ENCODE data around the gene AFF2.

AFF2 gene

DNA sequence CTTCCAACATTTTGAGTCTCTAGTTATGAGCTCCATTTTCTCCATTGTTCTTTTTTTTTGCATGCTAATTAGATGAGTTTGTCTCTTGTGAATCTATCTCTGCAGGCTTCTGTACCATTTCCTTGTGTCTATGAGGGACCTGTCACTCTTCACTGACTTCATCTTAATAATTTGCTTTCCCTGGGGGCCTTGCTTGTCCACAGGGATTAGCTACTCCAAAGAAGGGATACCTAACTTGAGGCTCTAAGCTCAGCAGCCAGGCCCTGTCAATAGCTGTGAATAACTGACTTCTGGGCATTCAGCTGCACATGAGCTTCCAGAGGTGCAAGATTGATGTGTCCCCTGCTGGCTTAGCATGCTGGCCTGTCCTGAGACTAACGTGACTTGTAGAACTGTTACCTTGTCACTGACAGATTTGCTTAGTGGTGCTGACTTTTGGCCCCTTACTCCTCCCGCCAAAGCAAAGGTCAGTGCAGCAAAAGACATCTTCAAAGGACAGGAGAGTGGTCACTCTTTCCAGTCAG lies 124.6 kb downstream of the AFF2 start:
- Histone ChIP-seq H3K27me3 (ENCODE audit: control insufficient read depth, insufficient read depth, low read length) (no peaks in the 10 kb centered on the region), H3K9me3 (ENCODE audit: control insufficient read depth, low read length) (no peaks in the 10 kb centered on the region), H3K4me3 (ENCODE audit: low read length) (no peak overlapping the region), H3K4me1 (ENCODE audit: control insufficient read depth, insufficient read depth, low read length) (no peaks in the 10 kb centered on the region), H3K36me3 (ENCODE audit: control insufficient read depth, insufficient read depth, low read length) (no peaks in the 10 kb centered on the region), H3K9ac (ENCODE audit: low read length) (no peak overlapping the region)

DNA sequence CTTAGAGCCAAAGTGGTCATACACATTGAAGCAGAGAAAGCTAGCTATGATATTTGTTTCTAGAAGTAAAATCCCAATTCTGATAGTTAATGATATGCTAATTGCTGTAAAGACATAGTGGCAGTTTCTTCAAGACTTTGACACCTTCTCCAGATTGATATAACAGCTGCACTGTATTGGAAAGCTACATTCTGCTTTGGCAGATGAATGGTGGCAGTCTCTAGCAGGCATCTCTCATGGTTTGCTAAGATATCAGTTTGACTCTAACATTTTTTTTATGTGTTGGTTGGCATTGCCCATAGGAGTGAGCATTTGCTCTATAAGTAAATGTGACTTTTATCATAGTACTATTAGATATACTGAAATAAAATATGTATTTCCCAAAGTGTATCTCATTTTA lies 128.2 kb downstream of the AFF2 start:
- H3K4me3 ChIP-seq (ENCODE audit: low read length) = no peak overlapping the region
- no peaks in the 10 kb centered on the region for H3K4me1 ChIP-seq (ENCODE audit: control insufficient read depth, insufficient read depth, low read length)
- H3K9me3 ChIP-seq (ENCODE audit: control insufficient read depth, low read length) = no peaks in the 10 kb centered on the region
- no peak overlapping the region for H3K9ac ChIP-seq (ENCODE audit: low read length)
- no peaks in the 10 kb centered on the region for H3K36me3 ChIP-seq (ENCODE audit: control insufficient read depth, insufficient read depth, low read length)
- H3K27me3 ChIP-seq (ENCODE audit: control insufficient read depth, insufficient read depth, low read length) = no peaks in the 10 kb centered on the region

DNA sequence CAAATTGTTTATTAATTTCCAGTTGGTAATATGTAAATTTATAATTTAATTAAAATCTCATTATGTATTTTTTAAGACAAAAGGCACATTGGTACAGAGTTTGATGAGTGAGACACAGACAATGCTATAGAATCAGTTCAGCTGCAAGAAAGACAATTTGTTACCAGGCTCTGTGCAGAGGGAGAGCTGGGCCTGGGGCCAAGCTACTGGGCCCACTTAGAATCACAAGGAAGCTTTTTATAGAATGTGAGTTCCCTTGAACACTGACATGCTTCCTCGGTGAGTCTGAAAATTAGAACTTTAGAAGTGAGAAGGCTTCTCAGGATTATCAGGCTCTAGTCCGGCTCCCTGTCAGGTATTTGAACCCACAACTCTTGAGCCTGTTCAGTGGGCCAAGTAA lies 129.0 kb downstream of the AFF2 start:
- Histone ChIP-seq H3K4me3 (ENCODE audit: low read length) (no peak overlapping the region), H3K36me3 (ENCODE audit: control insufficient read depth, insufficient read depth, low read length) (no peaks in the 10 kb centered on the region), H3K4me1 (ENCODE audit: control insufficient read depth, insufficient read depth, low read length) (no peaks in the 10 kb centered on the region), H3K9me3 (ENCODE audit: control insufficient read depth, low read length) (no peaks in the 10 kb centered on the region), H3K27me3 (ENCODE audit: control insufficient read depth, insufficient read depth, low read length) (no peaks in the 10 kb centered on the region), H3K9ac (ENCODE audit: low read length) (no peak overlapping the region)

DNA sequence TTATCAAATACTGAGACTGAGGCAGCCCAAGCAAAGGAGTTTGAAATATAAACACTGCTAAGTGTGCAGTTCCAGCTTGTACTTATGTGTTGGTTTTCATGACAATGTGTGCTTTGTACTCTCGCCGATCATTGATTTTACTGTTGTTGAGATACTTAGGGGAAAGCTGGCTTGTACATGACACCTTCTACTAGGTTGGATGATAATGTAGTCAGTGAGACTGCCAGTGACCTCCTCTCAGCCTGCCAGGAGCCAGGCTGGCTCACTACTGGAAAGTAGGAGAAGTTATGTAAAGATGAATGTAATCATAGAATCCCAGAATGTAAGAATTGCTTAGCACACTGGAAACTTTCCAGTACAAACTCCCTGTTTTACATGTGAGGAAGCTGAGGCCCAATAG lies 132.0 kb downstream of the AFF2 start:
- H3K27me3 ChIP-seq (ENCODE audit: control insufficient read depth, insufficient read depth, low read length) = no peaks in the 10 kb centered on the region
- no peaks in the 10 kb centered on the region for H3K4me1 ChIP-seq (ENCODE audit: control insufficient read depth, insufficient read depth, low read length)
- H3K4me3 ChIP-seq (ENCODE audit: low read length) = no peak overlapping the region
- H3K9me3 ChIP-seq (ENCODE audit: control insufficient read depth, low read length) = no peaks in the 10 kb centered on the region
- no peak overlapping the region for H3K9ac ChIP-seq (ENCODE audit: low read length)
- no peaks in the 10 kb centered on the region for H3K36me3 ChIP-seq (ENCODE audit: control insufficient read depth, insufficient read depth, low read length)

DNA sequence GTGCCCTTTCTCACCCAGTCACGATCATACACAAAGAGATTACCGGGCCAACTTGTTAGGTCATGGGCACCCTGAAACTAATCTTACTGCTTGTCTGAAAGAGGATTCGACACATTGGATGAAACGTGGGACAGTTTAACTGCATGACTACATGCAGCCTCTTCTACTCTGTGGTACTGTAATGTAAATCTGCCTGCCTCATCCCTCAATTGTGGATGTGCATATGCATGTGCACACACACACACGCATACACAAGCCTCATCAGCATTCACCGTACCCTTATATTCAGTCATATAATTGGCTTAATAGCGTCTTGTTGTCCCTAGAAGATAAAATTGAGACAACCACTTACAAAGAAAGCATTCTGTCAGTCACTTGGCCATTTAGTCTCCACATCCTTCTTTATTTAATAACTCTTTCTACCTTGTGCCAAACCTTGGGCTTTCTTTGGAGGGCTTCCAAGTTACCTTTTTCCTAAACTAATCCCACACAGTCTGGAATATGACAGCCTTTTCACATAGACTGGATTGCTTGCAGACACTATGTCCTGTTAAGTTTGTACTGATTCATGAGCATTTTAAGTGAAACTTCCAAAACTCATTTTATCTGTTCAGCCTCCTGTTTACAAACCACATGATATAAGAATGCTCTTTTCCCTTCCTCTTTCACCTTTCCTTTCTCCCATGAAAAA lies 132.9 kb downstream of the AFF2 start:
- Histone ChIP-seq H3K9me3 (ENCODE audit: control insufficient read depth, low read length) (no peaks in the 10 kb centered on the region), H3K27me3 (ENCODE audit: control insufficient read depth, insufficient read depth, low read length) (no peaks in the 10 kb centered on the region), H3K4me3 (ENCODE audit: low read length) (no peak overlapping the region), H3K36me3 (ENCODE audit: control insufficient read depth, insufficient read depth, low read length) (no peaks in the 10 kb centered on the region), H3K4me1 (ENCODE audit: control insufficient read depth, insufficient read depth, low read length) (no peaks in the 10 kb centered on the region), H3K9ac (ENCODE audit: low read length) (no peak overlapping the region)

DNA sequence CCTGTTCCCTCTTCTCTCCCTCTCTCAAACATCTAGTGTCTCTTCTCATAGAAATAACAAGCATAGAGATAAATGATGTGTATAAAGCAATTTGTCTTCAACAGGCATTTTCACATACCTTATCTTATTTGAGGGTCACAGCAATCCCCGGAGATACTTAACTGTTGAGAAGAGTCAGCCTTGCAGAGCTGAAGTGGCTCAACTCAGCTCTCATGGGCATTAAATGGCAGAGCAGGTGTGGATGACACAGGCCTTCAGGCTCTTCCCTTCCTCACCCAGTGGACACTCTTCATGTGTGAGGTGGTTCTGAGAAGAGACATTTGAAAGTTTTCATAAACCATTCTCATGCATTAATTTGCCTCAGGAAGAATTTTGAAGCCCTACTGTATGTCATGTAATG lies 134.2 kb downstream of the AFF2 start:
- no peaks in the 10 kb centered on the region for H3K4me1 ChIP-seq (ENCODE audit: control insufficient read depth, insufficient read depth, low read length)
- no peaks in the 10 kb centered on the region for H3K9me3 ChIP-seq (ENCODE audit: control insufficient read depth, low read length)
- H3K36me3 ChIP-seq (ENCODE audit: control insufficient read depth, insufficient read depth, low read length) = no peaks in the 10 kb centered on the region
- H3K4me3 ChIP-seq (ENCODE audit: low read length) = no peak overlapping the region
- H3K9ac ChIP-seq (ENCODE audit: low read length) = no peak overlapping the region
- no peaks in the 10 kb centered on the region for H3K27me3 ChIP-seq (ENCODE audit: control insufficient read depth, insufficient read depth, low read length)

DNA sequence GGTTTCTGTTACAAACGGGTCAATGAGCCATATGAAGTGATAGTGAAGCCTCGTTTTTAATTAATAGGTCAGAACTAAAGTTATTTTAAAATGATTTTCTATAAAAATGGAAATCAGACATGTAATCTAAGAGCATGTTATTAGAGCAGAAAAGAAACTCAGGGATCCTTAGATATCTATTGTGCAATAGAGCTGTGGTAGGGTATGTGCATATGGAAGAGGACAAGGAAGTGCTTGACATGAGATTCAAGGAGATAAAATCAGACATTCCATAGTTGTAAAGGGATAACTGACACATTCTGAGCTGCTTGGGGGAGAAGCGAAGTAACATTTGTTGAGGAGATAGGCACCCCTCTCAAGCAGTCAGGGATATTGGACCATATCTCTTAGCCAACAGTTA lies 143.0 kb downstream of the AFF2 start:
- Histone ChIP-seq H3K9ac (ENCODE audit: low read length) (no peak overlapping the region), H3K36me3 (ENCODE audit: control insufficient read depth, insufficient read depth, low read length) (no peaks in the 10 kb centered on the region), H3K4me3 (ENCODE audit: low read length) (no peak overlapping the region), H3K9me3 (ENCODE audit: control insufficient read depth, low read length) (no peaks in the 10 kb centered on the region), H3K4me1 (ENCODE audit: control insufficient read depth, insufficient read depth, low read length) (no peaks in the 10 kb centered on the region), H3K27me3 (ENCODE audit: control insufficient read depth, insufficient read depth, low read length) (no peaks in the 10 kb centered on the region)

DNA sequence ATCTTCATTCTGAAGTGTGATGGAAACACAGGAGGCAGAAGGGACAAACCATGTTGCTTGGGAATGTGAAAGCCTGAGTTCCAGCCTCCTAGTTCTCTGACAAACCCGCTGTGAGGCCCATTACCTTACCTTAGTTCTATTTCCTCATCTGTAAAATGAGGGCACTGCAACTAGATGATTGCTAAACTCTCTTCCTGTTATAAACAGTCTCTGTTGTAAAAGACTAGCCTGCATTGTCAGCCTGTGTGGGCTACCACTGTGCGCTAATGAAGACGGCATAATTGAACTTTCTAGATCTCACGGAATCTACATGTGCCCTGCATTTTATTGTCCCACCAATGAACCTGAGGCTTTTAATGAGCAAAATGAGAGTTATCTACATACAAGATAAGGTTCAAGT lies 147.2 kb downstream of the AFF2 start:
- no peaks in the 10 kb centered on the region for H3K27me3 ChIP-seq (ENCODE audit: control insufficient read depth, insufficient read depth, low read length)
- H3K4me3 ChIP-seq (ENCODE audit: low read length) = no peak overlapping the region
- H3K9me3 ChIP-seq (ENCODE audit: control insufficient read depth, low read length) = no peaks in the 10 kb centered on the region
- H3K4me1 ChIP-seq (ENCODE audit: control insufficient read depth, insufficient read depth, low read length) = no peaks in the 10 kb centered on the region
- no peak overlapping the region for H3K9ac ChIP-seq (ENCODE audit: low read length)
- no peaks in the 10 kb centered on the region for H3K36me3 ChIP-seq (ENCODE audit: control insufficient read depth, insufficient read depth, low read length)

DNA sequence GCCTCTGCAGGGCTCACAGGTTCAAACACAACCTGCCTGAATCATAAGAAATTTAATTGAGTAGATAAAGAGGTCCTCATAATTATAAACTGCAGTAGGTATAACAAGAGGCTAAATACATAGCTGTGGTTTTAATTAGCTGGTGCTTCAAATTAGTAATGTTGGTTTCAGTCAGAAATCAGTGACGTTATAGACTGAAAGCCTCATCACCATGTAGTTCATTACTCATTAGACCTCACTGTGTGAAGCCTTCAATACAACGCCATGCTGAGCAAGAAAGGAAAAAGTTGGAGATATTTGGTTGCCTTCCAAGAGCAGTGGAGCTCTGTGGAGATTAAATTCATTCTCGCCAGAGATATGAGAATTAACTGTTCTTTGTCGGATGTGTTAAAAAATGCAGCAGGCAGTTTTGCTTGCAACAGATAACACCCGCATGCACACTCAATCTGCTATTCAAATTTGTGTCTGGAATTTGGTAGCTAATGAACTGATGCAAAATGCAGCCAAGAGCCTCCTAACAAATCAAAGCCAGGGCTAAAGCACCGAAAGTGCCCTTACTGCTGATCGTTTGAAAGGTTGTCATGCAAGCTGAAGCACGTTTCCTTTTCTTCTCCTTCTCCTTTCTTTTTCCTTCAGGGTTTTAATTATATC lies 148.9 kb downstream of the AFF2 start:
- Histone ChIP-seq H3K27me3 (ENCODE audit: control insufficient read depth, insufficient read depth, low read length) (no peaks in the 10 kb centered on the region), H3K4me3 (ENCODE audit: low read length) (no peak overlapping the region), H3K36me3 (ENCODE audit: control insufficient read depth, insufficient read depth, low read length) (no peaks in the 10 kb centered on the region), H3K9me3 (ENCODE audit: control insufficient read depth, low read length) (no peaks in the 10 kb centered on the region), H3K4me1 (ENCODE audit: control insufficient read depth, insufficient read depth, low read length) (no peaks in the 10 kb centered on the region), H3K9ac (ENCODE audit: low read length) (no peak overlapping the region)

DNA sequence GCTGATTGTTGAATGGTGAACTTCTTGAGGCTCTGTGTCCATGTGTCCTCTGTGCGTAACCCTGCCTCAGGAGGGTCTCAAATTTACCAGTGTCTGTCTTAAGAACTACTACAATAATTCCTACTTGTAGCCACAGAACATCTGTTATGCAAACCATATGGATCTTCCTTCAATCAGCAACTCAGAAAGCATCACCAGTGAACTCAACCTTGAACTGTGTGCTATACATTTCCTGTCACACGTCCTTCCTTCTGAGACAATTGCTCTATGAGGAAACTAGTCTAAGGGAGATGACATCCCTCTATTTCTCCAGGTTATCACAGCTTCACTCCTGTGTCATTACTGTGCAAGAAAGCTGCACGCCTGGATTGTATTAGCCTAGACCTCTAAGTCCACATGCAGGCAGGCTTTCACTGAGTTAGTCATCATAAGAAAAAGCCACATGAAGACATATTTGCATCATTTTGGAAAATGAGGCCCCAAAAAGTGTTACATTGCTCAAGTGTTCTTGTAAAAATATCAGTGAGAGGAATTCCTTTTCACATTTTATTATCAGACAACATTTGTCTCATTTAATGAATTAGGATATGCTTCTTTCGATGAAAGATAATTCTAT lies 157.8 kb downstream of the AFF2 start:
- H3K9ac ChIP-seq (ENCODE audit: low read length) = no peak overlapping the region
- H3K4me3 ChIP-seq (ENCODE audit: low read length) = no peak overlapping the region
- H3K36me3 ChIP-seq (ENCODE audit: control insufficient read depth, insufficient read depth, low read length) = no peaks in the 10 kb centered on the region
- no peaks in the 10 kb centered on the region for H3K27me3 ChIP-seq (ENCODE audit: control insufficient read depth, insufficient read depth, low read length)
- H3K9me3 ChIP-seq (ENCODE audit: control insufficient read depth, low read length) = no peaks in the 10 kb centered on the region
- H3K4me1 ChIP-seq (ENCODE audit: control insufficient read depth, insufficient read depth, low read length) = no peaks in the 10 kb centered on the region

DNA sequence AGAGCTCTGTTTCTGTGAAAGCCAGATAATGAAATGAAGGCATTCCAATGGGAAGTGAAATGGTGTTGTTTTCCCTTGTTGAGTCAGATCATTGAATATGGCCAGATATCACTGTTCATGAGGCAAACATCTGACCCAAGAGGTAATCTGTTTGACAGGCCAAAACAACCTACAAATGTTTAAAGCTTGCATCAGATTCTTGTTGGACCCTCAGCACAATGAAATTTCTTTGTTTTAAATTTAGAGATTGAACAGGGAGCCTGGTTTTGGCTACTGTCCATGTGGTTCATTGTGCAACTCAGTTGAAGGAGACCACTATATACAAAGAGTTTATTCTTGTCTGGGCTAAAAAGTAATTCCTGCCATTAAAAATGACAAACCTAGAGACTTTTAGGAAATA lies 159.1 kb downstream of the AFF2 start:
- Histone ChIP-seq H3K4me1 (ENCODE audit: control insufficient read depth, insufficient read depth, low read length) (no peaks in the 10 kb centered on the region), H3K4me3 (ENCODE audit: low read length) (no peak overlapping the region), H3K9me3 (ENCODE audit: control insufficient read depth, low read length) (no peaks in the 10 kb centered on the region), H3K36me3 (ENCODE audit: control insufficient read depth, insufficient read depth, low read length) (no peaks in the 10 kb centered on the region), H3K9ac (ENCODE audit: low read length) (no peak overlapping the region), H3K27me3 (ENCODE audit: control insufficient read depth, insufficient read depth, low read length) (no peaks in the 10 kb centered on the region)

DNA sequence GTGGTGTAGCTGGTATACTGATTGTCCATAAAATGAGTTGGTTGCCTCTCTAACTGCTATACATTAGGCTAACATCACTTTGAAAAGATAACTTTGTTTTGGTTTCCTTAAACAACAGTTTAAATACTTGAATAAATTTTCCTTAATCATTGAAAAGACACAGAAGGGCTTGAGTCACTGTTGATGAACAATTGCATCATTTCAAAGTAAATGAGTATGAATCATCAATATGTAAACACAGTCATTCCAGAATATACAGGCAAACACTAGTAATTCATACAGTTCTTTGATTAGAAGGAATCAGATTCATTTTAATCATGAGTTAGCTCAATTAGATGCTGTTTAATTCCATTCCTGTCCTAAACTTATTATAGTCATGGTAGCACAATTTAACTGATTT lies 160.6 kb downstream of the AFF2 start:
- no peaks in the 10 kb centered on the region for H3K9me3 ChIP-seq (ENCODE audit: control insufficient read depth, low read length)
- no peaks in the 10 kb centered on the region for H3K27me3 ChIP-seq (ENCODE audit: control insufficient read depth, insufficient read depth, low read length)
- no peak overlapping the region for H3K9ac ChIP-seq (ENCODE audit: low read length)
- H3K36me3 ChIP-seq (ENCODE audit: control insufficient read depth, insufficient read depth, low read length) = no peaks in the 10 kb centered on the region
- no peaks in the 10 kb centered on the region for H3K4me1 ChIP-seq (ENCODE audit: control insufficient read depth, insufficient read depth, low read length)
- H3K4me3 ChIP-seq (ENCODE audit: low read length) = no peak overlapping the region

All from mucosa of stomach (tissue), 1 donor.